Forelimb muscle (tissue), 1 donor: Measurements from ENCODE around the gene RINL. TPM values are rescaled to one million over a fixed set of nuclear protein-coding genes. Genes with fewer than 3 reads are reported as not detected.
"Not testable (repeated sequence)": the region's sequence is repeated elsewhere in the genome, so short reads cannot be mapped to it uniquely, and the experiment has no call there.

Source experiments
- DNase-seq: peaks from one replicate; pipeline ENCODE4 v3.0.0-alpha.2; 2013; ENCODE audit warnings: low read depth
- polyA plus RNA-seq: library from polyadenylated mRNA; unstranded; fragments of 120-200 nt; gene quantifications from one replicate; pipeline ENCODE4 v1.2.1, GENCODE V29; 2013; ENCODE audit not compliant: insufficient read length

RINL gene
- polyA plus RNA-seq, 1 donor = 9.6 TPM

DNA sequence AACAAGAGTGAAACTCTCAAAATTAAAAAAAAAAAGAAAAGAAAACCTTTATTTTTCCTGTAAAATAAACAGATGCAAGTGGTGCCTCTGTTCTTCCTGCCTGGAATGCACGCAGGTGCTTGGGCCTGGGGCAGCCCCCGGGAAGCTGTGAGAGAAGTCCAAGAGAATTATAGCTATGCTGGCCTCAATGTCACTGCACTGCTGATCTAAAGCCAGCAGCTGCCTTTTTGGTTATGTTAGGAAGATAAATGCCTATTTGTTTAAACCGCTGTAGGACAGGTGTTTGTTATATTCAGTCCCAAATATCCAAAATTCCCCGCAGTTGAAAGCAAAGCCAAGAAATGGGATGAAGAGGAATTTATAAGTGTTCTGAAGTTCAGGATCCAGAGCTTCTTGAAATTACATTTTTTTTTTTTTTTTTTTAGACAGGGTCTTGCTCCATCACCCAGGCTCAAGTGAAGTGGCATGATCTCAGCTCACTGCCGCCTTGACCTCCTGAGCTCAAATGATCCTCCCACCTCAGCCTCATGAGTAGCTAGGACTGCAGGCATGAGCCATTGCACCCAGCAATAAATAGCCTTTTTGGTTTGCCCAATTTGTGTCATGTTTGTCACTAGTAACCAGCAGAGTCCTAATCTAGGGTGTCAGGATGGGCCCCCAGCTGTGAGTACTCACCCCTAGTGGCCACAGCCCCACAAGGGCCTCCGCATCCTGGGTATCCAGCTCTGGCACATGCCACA lies 2.2 kb downstream of the RINL start:
- DNase-seq = no peak

DNA sequence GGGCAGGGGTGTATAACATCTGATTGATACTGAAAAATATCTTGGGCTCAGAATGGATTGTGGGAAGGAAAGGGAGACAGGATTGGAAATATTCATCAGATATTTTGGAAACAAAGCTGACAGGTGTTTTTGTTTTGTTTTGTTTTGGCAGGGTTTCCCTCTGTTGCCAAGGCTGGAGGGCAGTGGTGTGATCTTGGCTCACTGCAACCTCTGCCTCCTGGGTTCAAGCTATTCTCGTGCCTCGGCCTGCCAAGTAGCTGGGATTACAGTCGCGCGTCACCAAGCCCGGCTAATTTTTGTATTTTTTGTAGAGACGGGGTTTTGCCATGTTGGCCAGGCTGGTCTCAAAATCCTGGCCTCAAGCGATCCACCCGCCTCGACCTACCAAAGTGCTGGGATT lies 4.7 kb downstream of the RINL start:
- not testable (repeated sequence) for DNase-seq

DNA sequence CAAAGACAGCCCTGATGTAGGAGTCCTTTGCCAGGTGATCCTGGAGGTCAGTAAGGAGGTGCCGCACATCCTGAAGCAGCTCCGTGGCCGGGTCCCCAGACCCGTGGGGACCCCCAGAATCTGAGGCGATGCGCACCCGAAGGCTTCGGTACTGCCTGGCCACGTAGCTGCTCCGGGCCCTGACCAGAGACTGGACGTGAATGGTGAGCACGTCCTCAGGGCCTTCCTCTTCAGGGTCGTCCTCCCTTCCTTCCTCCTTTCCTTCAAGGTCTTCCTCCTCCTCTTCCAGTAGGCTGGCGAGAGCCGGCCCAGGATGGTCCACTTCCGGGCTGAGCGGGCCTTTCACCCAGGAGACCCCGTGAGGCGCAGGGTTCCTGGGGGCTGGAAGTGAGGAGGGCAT lies 7.5 kb downstream of the RINL start:
- no peak for DNase-seq

DNA sequence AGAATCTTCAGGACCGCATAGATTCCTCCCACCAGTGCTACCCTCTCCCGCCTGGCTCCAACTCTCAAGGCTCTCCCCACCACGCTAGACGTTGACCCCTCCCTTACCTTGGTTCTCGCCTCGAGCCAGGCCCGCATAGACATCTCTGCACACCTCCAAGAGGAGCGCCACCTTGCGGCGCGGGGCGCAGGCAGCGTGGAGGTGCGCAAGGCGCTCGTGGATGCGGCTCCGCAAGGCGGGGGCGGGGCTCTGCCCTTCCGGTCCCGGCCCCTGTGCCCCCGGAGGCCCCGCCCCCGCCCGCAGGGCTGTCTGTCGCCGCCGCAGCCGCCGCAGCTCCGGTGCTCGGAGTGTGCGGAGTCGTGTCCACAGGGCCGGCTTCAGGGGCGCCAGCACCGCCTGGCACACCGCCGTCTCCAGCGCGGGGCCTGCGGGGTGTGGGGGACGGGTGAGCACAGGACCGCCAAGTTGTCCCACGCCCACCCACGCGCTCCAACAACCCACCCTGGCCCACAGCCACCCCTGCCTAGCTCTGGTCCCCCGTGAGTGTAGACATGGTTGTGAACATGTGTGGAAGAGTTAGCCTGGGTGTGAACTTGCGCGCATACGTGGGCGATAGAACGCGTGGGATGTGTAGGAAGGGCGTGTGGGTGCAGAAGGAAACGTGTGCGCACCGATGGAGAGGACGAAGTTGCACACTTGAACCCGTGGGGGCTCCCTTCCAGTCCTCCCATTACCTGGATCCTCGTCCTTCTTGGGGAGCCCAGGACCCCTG lies 8.1 kb downstream of the RINL start:
- no peak for DNase-seq

DNA sequence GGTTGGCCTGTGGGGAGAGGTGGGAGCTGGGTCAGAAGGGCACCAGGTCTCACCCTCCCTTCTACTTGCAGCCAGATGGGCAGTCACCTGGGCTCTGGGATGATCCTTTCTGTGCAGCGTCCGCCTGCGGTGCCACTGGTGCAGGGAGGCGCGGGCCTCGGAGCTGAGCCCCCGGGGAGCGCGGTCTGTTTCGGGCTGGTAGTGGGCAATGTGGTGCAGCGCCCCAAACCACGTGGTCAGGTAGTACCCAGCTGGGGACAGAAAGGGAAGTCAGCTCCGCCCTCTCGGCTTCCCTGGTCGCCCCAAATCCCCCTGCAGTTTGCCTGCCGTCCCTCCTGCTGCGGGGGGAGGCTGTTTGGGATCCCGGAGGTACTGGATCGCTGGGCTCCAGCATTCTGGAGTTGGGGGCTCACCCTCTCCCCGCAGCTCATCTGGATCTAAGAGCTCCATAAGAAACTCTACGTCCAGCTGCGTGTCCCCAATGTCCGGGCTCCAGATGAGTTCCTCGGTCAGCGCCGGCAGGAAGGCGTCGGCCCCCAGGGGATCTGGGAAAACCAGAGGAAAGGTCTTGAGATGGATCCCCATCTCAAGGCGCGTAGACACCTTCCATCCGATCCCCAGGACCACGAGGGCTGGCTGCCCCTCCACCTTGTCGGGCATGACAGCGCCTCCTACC lies 8.8 kb downstream of the RINL start:
- DNase-seq = no peak

DNA sequence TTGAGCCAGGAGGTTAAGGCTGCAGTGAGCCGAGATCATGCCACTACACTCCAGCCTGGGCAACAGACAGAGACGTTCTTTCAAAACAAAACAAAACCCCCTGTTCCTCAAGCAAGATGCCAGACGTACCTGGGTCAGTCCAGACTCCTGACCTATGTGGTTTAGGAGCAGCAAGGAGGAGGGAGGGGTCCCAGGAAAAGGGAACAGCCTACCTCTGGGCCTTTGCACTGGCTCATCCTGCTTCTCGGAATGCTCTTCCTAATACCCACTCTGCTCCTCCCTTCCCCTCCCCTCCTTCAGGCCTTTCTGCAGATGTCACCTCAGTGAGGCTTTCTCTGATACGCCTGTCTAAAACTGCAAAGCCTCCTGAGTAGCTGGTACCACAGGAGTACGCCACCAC lies 9.5 kb downstream of the RINL start:
- no peak for DNase-seq

DNA sequence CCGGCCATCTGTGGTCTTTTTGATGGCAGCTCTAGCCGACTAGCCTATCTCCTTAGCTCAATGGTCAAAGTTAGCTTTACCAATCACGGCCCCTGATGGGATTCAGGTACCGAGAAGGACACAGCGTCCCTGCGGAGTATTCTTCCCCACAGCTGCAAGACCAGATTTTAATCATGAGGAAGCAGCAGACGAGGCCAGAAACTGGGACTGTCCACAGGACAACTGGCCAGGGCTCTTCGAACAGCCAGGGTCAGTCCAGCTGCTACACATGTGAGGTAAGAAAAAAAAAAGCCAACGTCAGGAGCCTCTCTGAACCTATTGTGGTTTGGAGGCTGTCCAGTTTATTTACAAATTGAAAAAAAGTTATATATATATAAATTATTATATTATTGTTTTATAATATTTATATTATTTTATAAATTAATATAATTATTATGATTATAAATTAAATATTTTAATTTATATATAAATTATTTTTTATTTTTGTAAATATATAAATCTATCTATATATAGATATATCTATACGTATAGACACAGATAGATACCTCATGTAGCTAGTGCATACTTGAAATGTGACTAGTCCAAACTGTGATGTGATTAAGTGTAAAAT lies 10.8 kb downstream of the RINL start:
- no peak for DNase-seq

DNA sequence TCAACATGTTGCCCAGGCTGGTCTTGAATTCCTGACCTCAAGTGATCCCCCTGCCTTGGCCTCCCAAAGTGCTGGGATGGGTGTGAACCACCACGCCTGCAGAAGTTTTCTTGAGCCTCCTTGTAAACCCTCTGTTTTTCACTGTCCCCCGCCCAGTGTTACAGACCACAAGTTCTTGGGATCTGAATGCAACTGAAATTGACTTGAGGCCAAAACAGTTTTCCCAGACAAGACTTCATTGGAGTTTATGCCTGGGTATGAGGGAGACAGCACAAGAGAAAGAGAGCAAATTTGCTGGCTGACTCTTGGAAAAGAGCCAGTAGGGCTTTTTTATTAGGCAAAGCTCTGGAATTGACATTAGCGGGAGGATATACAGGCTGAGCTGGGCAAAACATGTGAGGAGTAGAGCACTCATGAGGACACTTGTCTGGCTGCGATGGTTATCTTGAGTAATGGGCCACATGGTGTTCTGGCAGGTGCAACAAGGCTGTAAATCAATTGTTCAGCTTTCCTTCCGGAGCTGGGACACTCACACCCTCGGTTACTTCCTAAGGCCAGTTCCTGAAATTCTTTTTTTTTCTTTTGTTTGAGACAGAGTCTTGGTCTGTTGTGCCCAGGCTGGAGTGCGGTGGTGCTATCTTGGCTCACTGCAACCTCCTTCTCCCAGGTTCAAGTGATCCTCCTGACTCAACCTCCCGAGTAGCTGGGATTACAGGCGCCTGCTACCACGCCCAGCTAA lies 15.6 kb downstream of the RINL start:
- peak; percentile 69 for DNase-seq

DNA sequence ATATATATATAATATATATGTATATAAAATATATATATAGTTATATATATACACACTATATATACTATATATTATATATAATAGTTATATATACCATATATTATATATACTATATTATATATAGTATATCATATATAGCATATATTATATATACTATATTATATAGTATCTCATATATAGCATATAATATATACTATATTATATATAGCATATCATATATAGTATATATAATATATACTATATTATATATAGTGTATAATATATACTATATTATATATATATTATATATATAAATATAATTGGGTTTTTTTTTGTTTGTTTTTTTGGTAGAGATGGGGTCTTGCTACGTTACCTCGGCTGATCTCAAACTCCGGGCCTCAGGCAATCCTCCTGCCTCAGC lies 16.7 kb downstream of the RINL start:
- no peak for DNase-seq

DNA sequence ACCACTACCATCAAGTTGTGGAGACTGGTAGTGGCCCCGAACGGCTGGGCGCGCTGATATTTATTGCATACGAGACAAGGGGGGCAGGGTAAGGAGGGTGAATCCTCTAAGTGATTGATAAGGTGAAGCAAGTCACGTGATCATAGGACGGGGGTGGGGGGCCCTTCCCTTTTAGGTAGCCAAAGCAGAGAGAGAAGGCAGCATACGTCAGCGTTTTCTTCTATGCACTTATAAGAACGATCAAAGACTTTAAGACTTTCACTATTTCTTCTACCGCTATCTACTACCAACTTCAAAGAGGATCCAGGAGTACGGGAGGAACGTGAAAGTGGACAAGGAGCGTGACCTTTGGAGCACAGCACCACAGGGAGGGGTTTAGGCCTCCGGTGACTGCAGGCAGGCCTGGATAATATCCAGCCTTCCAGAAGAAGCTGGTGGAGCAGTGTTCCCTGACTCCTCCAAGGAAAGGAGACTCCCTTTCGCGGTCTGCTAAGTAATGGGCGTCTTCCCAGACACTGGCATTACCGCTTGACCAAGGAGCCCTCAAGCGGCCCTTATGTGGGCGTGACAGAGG lies 18.4 kb downstream of the RINL start:
- not testable (repeated sequence) for DNase-seq

DNA sequence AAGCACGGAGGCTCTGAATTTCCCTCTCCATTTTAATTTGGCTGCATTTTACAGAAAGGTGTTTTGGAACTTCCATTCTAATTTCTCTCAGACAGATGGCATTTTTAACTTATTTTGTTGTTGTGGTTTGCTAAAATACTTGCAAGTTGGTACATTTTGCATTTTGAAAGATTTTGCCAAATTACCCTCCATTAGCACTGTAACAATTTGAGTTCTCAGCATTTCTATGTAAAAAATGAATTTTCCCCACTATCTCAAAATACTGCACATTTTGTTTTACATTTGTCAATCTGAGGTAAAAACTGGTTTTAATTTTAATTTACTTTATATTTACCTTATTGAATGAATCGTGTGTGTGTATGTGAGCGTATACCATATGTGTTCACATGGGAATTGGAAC lies 21.3 kb downstream of the RINL start:
- no peak for DNase-seq

DNA sequence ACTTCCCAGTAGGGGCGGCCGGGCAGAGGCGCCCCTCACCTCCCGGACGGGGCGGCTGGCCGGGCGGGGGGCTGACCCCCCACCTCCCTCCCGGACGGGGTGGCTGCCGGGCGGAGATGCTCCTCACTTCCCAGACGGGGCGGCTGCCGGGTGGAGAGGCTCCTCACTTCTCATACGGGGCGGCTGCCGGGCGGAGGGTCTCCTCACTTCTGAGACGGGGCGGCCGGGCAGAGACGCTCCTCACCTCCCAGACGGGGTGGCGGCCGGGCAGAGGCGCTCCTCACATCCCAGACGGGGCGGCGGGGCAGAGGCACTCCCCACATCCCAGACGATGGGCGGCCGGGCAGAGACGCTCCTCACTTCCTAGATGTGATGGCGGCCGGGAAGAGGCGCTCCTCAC lies 22.3 kb downstream of the RINL start:
- not testable (repeated sequence) for DNase-seq

DNA sequence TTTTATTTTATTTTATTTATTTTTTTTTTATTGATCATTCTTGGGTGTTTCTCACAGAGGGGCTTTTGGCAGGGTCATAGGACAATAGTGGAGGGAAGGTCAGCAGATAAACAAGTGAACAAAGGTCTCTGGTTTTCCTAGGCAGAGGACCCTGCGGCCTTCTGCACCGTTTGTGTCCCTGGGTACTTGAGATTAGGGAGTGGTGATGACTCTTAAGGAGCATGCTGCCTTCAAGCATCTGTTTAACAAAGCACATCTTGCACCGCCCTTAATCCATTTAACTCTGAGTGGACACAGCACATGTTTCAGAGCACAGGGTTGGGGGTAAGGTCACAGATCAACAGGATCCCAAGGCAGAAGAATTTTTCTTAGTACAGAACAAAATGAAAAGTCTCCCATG lies 23.1 kb downstream of the RINL start:
- not testable (repeated sequence) for DNase-seq

DNA sequence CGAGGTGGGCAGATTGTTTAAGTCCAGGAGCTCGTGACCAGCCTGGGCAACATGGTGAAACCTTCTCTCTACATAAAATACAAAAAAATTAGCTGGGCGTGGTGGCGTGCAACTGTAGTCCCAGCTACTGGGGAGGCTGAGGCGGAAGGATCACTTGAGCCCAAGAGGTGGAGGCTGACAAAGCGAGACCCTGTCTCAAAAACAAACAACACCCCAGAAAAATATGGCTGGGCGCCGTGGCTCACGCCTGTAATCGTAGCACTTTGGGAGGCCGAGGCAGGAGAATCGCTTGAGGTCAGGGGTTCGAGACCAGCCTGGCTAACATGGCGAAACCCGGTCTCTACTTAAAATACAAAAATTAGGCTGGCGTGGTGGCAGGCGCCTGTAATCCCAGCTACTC lies 24.9 kb downstream of the RINL start:
- DNase-seq = no peak

DNA sequence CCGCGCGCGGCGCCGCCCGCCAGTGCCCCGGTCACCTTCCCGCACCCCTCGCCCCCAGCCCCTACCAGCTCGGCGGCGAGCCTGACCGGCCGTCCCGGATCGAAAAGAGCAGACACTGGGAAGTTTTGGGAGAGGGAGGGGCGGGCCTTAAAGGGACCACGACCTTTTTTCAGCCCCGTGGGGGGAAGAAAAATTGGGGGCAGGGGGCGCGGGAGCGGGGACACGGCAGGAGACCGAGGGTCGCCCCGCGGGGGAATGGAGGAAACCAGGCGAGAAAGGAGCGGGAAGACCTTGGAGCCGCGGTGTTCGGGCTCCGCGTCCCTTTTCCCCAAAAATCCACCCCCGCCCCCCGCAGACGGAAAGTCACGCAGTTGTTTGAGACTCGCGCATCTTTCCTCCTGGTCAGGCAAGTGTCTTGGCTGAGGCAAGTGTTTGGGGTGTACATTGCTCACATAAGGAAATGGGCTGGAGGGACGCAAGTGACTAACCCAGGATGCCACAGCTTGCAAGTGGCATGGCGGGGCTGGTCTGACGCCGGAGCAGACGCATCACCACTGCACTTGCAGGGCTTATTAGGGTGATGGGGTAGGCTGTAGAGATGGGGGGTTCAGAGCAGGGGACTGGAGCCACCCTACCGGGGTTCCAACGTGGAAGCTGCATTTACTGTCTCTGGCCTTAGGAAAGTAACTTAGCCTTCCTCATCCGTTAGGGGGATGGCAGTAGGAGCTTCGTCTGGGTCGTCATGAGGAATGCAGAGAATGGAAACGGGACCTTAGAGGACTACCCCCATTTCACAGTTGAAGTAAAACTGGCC lies 25.6 kb downstream of the RINL start:
- no peak for DNase-seq

DNA sequence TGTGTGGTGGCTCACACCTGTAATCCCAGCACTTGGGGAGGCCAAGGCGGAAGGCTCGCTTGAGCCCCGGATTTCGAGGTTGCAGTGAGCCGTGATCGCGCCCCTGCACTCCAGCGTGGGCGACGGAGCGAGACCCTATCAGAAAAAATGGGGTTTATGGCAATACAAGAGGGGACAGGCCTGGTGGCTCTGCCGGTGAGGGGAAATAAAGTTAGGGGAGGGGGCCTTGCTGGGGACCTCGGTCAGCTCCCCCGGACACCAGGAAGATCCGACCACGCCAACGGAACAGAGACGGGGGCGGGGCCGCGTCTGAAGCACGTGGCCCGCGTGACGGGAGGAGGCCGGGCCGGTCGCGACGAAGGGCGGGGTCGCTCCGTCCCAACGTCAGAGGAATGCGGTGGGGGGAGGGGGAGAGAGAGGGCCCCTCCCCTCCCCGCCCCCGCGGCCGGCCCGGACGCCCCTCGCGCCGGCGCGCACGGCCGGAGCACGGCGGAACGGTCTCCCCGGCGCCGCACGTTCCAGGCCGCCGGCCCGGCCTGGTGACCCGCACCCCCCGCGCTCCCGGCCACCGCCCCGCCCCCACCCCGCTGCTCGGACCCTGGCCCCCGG lies 26.3 kb downstream of the RINL start:
- DNase-seq = peak; percentile 76

DNA sequence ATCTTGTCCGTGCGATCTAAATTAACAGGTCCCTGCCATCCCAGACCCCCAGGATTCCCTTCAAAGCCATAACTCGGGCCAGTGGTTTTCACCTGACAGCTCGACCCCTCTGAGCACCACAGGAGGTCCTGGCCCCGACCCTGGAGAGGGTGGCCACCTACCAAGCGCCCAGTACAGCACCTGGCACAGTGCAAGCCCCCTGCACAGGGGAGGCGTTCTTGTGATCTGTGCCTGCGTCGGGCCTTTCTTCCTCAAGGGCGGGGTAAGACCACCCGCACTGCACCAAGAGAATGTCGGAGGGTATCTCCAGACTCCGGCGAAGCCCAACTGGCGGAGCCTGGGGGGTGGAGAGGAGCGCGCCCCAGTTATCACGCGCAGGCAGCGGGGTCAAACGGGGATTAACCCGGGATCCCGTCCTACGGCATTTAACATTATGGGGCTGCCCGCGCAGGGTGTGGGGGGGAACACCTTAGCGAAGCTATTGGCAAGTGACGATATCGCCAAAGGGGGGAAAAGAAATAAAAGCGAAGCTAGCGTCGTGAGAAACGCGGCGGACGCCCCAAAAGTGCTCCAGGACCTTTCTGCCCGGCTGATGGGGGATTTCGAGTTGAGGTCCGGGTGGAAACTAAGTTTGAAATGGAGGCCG lies 27.0 kb downstream of the RINL start:
- no peak for DNase-seq

DNA sequence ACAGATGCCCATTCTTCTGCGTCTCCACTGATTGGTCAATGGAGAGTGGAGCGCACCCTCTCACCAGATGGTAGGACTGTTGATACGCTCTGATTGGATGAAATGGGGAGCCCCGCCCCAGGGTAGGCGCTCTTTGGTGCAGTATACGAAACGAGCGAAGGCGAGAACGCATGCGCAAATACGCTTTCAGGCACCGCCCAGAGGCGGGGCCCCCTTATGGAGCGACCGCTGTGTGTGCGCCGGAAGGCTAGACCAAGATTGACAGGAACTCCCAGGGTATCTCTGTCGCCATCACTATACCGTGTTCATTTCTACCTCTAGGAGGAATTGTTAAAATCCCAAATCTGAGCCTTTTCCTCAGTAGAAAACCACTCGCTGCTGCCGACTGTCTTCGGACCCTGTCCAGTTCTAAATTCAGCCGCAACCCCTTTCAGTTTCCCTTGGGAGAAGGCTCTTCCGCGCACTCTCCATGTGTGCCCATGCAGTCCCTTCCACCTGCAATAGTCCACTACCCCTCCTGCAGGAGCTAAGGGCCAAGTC lies 27.6 kb downstream of the RINL start:
- DNase-seq = peak; percentile 100

DNA sequence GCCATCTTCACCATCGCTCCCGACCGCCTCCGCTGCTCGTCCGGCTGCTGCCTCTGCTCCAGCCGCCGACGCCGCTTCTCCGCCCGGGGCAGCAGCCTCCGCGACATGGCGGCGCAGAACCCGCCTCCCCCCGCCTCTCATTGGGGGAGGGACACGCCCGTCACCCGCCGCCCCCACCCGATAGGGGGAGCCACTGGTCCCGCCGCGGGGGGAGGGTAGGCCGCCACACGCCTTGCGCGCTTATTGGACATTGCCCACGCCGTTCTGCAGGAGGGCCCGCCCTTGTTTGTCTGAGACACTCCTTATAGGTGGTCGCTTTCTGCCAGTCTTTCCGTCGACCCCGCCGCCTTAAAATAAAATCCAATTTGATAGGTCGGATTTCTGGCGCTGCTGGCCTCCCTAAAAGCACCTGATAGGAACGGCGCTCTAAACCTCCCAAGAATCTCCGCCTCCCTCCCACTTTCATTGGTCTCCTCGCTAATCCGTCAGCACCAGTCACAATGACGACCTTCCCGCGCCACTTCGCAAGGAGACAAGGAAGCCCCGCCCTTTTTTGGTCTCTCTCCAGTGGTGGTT lies 28.1 kb downstream of the RINL start, which contains the start of gene HNRNPL:
Gene HNRNPL, minus strand, starts transcription at position 127 of the 576 bp plus-strand sequence. Its CDS starts 20 bp downstream, at position 107.
- DNase-seq = no peak
